Measurements from ENCODE around the gene PRRC2C.

DNA sequence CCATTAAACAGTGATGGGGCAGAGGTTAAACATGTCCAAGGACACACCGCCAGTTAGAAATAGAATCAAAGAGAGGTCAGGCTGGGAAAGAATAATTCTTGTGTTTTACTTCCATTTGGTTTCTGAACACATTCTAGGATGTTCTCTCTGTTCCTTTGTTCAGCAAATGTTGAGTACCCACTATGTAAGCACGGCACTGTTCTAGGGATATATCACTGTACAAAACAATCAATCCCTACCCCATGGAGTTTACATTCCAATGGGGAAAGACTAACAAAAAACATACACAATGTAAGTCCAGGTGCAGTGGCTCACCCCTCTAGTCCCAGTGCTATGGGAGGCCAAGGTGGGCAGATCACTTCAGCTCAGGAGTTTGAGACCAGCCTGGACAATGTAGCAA is 142.9 kb downstream of the PRRC2C start:
- TF ChIP-seq, protein P1, sequence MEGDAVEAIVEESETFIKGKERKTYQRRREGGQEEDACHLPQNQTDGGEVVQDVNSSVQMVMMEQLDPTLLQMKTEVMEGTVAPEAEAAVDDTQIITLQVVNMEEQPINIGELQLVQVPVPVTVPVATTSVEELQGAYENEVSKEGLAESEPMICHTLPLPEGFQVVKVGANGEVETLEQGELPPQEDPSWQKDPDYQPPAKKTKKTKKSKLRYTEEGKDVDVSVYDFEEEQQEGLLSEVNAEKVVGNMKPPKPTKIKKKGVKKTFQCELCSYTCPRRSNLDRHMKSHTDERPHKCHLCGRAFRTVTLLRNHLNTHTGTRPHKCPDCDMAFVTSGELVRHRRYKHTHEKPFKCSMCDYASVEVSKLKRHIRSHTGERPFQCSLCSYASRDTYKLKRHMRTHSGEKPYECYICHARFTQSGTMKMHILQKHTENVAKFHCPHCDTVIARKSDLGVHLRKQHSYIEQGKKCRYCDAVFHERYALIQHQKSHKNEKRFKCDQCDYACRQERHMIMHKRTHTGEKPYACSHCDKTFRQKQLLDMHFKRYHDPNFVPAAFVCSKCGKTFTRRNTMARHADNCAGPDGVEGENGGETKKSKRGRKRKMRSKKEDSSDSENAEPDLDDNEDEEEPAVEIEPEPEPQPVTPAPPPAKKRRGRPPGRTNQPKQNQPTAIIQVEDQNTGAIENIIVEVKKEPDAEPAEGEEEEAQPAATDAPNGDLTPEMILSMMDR (IDR thresholded peaks at IDR 0.05; ENCODE audit: poor library complexity, severe bottlenecking), result no peak
- TF ChIP-seq REST (IDR thresholded peaks at IDR 0.05; ENCODE audit: borderline replicate concordance) (no peak), POLR2AphosphoS5 (IDR thresholded peaks at IDR 0.05) (no peak), EZH2 (IDR thresholded peaks at IDR 0.05; ENCODE audit: borderline replicate concordance, insufficient read depth, low read length, poor library complexity, severe bottlenecking) (no peak), TAF1 (IDR thresholded peaks at IDR 0.05; ENCODE audit: low read depth) (no peak), SMC3 (conservative IDR thresholded peaks at IDR 0.05; ENCODE audit: poor library complexity) (no peak), RAD21 (conservative IDR thresholded peaks at IDR 0.05) (no peak), MXI1 (conservative IDR thresholded peaks at IDR 0.05; ENCODE audit: poor library complexity, severe bottlenecking) (no peak), EP300 (conservative IDR thresholded peaks at IDR 0.05; ENCODE audit: poor library complexity, severe bottlenecking) (no peak)
